ENCODE results near the gene DNAJC3.

- TF ChIP-seq, protein P1, sequence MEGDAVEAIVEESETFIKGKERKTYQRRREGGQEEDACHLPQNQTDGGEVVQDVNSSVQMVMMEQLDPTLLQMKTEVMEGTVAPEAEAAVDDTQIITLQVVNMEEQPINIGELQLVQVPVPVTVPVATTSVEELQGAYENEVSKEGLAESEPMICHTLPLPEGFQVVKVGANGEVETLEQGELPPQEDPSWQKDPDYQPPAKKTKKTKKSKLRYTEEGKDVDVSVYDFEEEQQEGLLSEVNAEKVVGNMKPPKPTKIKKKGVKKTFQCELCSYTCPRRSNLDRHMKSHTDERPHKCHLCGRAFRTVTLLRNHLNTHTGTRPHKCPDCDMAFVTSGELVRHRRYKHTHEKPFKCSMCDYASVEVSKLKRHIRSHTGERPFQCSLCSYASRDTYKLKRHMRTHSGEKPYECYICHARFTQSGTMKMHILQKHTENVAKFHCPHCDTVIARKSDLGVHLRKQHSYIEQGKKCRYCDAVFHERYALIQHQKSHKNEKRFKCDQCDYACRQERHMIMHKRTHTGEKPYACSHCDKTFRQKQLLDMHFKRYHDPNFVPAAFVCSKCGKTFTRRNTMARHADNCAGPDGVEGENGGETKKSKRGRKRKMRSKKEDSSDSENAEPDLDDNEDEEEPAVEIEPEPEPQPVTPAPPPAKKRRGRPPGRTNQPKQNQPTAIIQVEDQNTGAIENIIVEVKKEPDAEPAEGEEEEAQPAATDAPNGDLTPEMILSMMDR (conservative IDR thresholded peaks at IDR 0.05; ENCODE audit: low read depth in 2 of 2), result no peak
- no peak for TF ChIP-seq EZH2phosphoT487 (IDR thresholded peaks at IDR 0.05; ENCODE audit: unreplicated experiment)
- no peak for TF ChIP-seq EZH2 (IDR thresholded peaks at IDR 0.05; ENCODE audit: low read depth, unreplicated experiment)
- TF ChIP-seq STAT1 (IDR thresholded peaks at IDR 0.05; ENCODE audit: unreplicated experiment), result no peak
- no peak for TF ChIP-seq ZNF114 (CRISPR knock-in tag; IDR thresholded peaks at IDR 0.05)
- no peak for TF ChIP-seq POLR2AphosphoS5 (IDR thresholded peaks at IDR 0.05; ENCODE audit: low read depth)
- no peak for TF ChIP-seq REST (IDR thresholded peaks at IDR 0.05; ENCODE audit: unreplicated experiment)
- TF ChIP-seq NANOG (IDR thresholded peaks at IDR 0.05; ENCODE audit: borderline replicate concordance), result no peak
- TF ChIP-seq, protein P2, sequence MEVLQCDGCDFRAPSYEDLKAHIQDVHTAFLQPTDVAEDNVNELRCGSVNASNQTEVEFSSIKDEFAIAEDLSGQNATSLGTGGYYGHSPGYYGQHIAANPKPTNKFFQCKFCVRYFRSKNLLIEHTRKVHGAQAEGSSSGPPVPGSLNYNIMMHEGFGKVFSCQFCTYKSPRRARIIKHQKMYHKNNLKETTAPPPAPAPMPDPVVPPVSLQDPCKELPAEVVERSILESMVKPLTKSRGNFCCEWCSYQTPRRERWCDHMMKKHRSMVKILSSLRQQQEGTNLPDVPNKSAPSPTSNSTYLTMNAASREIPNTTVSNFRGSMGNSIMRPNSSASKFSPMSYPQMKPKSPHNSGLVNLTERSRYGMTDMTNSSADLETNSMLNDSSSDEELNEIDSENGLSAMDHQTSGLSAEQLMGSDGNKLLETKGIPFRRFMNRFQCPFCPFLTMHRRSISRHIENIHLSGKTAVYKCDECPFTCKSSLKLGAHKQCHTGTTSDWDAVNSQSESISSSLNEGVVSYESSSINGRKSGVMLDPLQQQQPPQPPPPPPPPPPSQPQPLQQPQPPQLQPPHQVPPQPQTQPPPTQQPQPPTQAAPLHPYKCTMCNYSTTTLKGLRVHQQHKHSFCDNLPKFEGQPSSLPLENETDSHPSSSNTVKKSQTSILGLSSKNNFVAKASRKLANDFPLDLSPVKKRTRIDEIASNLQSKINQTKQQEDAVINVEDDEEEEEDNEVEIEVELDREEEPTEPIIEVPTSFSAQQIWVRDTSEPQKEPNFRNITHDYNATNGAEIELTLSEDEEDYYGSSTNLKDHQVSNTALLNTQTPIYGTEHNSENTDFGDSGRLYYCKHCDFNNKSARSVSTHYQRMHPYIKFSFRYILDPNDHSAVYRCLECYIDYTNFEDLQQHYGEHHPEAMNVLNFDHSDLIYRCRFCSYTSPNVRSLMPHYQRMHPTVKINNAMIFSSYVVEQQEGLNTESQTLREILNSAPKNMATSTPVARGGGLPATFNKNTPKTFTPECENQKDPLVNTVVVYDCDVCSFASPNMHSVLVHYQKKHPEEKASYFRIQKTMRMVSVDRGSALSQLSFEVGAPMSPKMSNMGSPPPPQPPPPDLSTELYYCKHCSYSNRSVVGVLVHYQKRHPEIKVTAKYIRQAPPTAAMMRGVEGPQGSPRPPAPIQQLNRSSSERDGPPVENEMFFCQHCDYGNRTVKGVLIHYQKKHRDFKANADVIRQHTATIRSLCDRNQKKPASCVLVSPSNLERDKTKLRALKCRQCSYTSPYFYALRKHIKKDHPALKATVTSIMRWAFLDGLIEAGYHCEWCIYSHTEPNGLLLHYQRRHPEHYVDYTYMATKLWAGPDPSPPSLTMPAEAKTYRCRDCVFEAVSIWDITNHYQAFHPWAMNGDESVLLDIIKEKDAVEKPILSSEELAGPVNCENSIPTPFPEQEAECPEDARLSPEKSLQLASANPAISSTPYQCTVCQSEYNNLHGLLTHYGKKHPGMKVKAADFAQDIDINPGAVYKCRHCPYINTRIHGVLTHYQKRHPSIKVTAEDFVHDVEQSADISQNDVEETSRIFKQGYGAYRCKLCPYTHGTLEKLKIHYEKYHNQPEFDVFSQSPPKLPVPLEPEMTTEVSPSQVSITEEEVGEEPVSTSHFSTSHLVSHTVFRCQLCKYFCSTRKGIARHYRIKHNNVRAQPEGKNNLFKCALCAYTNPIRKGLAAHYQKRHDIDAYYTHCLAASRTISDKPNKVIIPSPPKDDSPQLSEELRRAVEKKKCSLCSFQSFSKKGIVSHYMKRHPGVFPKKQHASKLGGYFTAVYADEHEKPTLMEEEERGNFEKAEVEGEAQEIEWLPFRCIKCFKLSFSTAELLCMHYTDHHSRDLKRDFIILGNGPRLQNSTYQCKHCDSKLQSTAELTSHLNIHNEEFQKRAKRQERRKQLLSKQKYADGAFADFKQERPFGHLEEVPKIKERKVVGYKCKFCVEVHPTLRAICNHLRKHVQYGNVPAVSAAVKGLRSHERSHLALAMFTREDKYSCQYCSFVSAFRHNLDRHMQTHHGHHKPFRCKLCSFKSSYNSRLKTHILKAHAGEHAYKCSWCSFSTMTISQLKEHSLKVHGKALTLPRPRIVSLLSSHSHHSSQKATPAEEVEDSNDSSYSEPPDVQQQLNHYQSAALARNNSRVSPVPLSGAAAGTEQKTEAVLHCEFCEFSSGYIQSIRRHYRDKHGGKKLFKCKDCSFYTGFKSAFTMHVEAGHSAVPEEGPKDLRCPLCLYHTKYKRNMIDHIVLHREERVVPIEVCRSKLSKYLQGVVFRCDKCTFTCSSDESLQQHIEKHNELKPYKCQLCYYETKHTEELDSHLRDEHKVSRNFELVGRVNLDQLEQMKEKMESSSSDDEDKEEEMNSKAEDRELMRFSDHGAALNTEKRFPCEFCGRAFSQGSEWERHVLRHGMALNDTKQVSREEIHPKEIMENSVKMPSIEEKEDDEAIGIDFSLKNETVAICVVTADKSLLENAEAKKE (CRISPR knock-in tag; IDR thresholded peaks at IDR 0.05), result no peak
Observed at GRCh38 chr13:95627590-95627989, 49.3 kb upstream of the DNAJC3 start.

Data from GM23338 (cell line).